ENCODE results near the gene KCTD18. TPM values are rescaled to one million over a fixed set of nuclear protein-coding genes. Genes with fewer than 3 reads are reported as not detected.

Gene KCTD18
- total RNA-seq, 1 experiment from 2014 or later = 13.0 TPM

GRCh38 chr2:200476836-200477235 is 33.0 kb downstream of the KCTD18 start:
- ATAC-seq = no peak
- ChIA-PET CTCF (interaction anchor here (0.6 kb wide), 2 partner anchors 45 to 506 kb away, joined by 3 read pairs; no protein-coding TSS in a partner anchor), POLR2A (ENCODE audit: unreplicated experiment) (interaction anchor here (0.7 kb wide), 1 partner anchor 170 kb away, joined by 4 read pairs; the partner anchor contains the start of gene SPATS2L)

GRCh38 chr2:200475795-200476194 is 34.1 kb downstream of the KCTD18 start:
- Histone ChIP-seq H3F3A (ENCODE audit: low read length, unreplicated experiment) (no peaks in the 10 kb centered on the region), H4K20me1 (ENCODE audit: low read length) (no peaks in the 10 kb centered on the region), H3K9me2 (replicated peaks; ENCODE audit: low read length) (no peaks in the 10 kb centered on the region), H3K9ac (ENCODE audit: low read length) (no peak overlapping the region), H3K27ac (ENCODE audit: low read length) (no peak overlapping the region), H3K4me1 (ENCODE audit: insufficient read depth, low read length) (peaks cover 30% of the 10 kb centered on the region), H3K79me2 (ENCODE audit: low read length) (no peaks in the 10 kb centered on the region), H3K4me3 (ENCODE audit: low read length) (no peak overlapping the region), H3K4me2 (ENCODE audit: low read length) (no peak overlapping the region), H2AFZ (ENCODE audit: low read length) (no peak overlapping the region), H3K36me3 (ENCODE audit: low read depth, low read length) (peaks cover 57% of the 10 kb centered on the region), H3K27me3 (ENCODE audit: low read length) (no peaks in the 10 kb centered on the region), H3K9me3 (ENCODE audit: low read length) (no peaks in the 10 kb centered on the region)
- CTCF ChIA-PET = no interaction called here
- BruUV-seq (replicated peaks) = no TSS peak
- intact Hi-C loops (cut with micrococcal nuclease) = no loop called here
- DNase-seq = no peak
- POLR2A ChIA-PET (ENCODE audit: unreplicated experiment) = no interaction called here
- no peak for ATAC-seq
- no peak for TF ChIP-seq EZH2 (IDR thresholded peaks at IDR 0.05; ENCODE audit: low read length, unreplicated experiment)
- no peak for TF ChIP-seq EZH2phosphoT487 (IDR thresholded peaks at IDR 0.05; ENCODE audit: borderline replicate concordance, low read length)
- no peak for TF ChIP-seq CTCF (conservative IDR thresholded peaks at IDR 0.05; ENCODE audit: low read depth, low read length)

More at GRCh38 chr2:200476836-200477235, 33.0 kb downstream of the KCTD18 start:
- Histone ChIP-seq H3K4me1 (ENCODE audit: insufficient read depth, low read length) (peaks cover 36% of the 10 kb centered on the region), H2AFZ (ENCODE audit: low read length) (no peak overlapping the region), H4K20me1 (ENCODE audit: low read length) (no peaks in the 10 kb centered on the region), H3K9me2 (replicated peaks; ENCODE audit: low read length) (no peaks in the 10 kb centered on the region), H3K79me2 (ENCODE audit: low read length) (no peaks in the 10 kb centered on the region), H3K27me3 (ENCODE audit: low read length) (no peaks in the 10 kb centered on the region), H3K27ac (ENCODE audit: low read length) (no peak overlapping the region), H3K4me3 (ENCODE audit: low read length) (no peak overlapping the region), H3K4me2 (ENCODE audit: low read length) (no peak overlapping the region), H3F3A (ENCODE audit: low read length, unreplicated experiment) (no peaks in the 10 kb centered on the region), H3K9me3 (ENCODE audit: low read length) (no peaks in the 10 kb centered on the region), H3K9ac (ENCODE audit: low read length) (no peak overlapping the region), H3K36me3 (ENCODE audit: low read depth, low read length) (peaks cover 54% of the 10 kb centered on the region)
- TF ChIP-seq CTCF (conservative IDR thresholded peaks at IDR 0.05; ENCODE audit: low read depth, low read length) = no peak
- no peak for TF ChIP-seq EZH2phosphoT487 (IDR thresholded peaks at IDR 0.05; ENCODE audit: borderline replicate concordance, low read length)
- no peak for TF ChIP-seq EZH2 (IDR thresholded peaks at IDR 0.05; ENCODE audit: low read length, unreplicated experiment)
- no peak for DNase-seq
- BruUV-seq (replicated peaks) = no TSS peak
- intact Hi-C loops (cut with micrococcal nuclease) = no loop called here

GRCh38 chr2:200472853-200473464 is 36.9 kb downstream of the KCTD18 start:
- Histone ChIP-seq H3F3A (ENCODE audit: low read length, unreplicated experiment) (no peaks in the 10 kb centered on the region), H2AFZ (ENCODE audit: low read length) (no peak overlapping the region), H3K9me2 (replicated peaks; ENCODE audit: low read length) (no peaks in the 10 kb centered on the region), H4K20me1 (ENCODE audit: low read length) (no peaks in the 10 kb centered on the region), H3K79me2 (ENCODE audit: low read length) (no peaks in the 10 kb centered on the region), H3K9me3 (ENCODE audit: low read length) (no peaks in the 10 kb centered on the region), H3K4me1 (ENCODE audit: insufficient read depth, low read length) (0 out of 2 replicates have a peak, but pooled peaks cover 2% of the 10 kb centered on the region), H3K9ac (ENCODE audit: low read length) (no peak overlapping the region), H3K36me3 (ENCODE audit: low read depth, low read length) (peaks cover 76% of the 10 kb centered on the region), H3K4me2 (ENCODE audit: low read length) (no peak overlapping the region), H3K4me3 (ENCODE audit: low read length) (no peak overlapping the region), H3K27me3 (ENCODE audit: low read length) (no peaks in the 10 kb centered on the region), H3K27ac (ENCODE audit: low read length) (no peak overlapping the region)
- no peak for TF ChIP-seq EZH2phosphoT487 (IDR thresholded peaks at IDR 0.05; ENCODE audit: borderline replicate concordance, low read length)
- no peak for TF ChIP-seq EZH2 (IDR thresholded peaks at IDR 0.05; ENCODE audit: low read length, unreplicated experiment)
- no peak for TF ChIP-seq CTCF (conservative IDR thresholded peaks at IDR 0.05; ENCODE audit: low read depth, low read length)
- ATAC-seq = no peak
- no peak for DNase-seq
- no TSS peak for BruUV-seq (replicated peaks)
- POLR2A ChIA-PET (ENCODE audit: unreplicated experiment) = no interaction called here
- CTCF ChIA-PET = no interaction called here
- intact Hi-C loops (cut with micrococcal nuclease) = no loop called here

Measured in PC-3 (cell line).